H54 (cell line): ENCODE data around the gene SSR2.
"Not testable (repeated sequence)": the region's sequence is repeated elsewhere in the genome, so short reads cannot be mapped to it uniquely, and the experiment has no call there.

Source experiments
- DNase-seq: peaks from one replicate; pipeline ENCODE4 v3.0.0; 2011; ENCODE audit warnings: low spot score, mixed read lengths; ENCODE audit not compliant: insufficient read length
- FAIRE-seq: peaks from 3 replicates; lab custom pipeline; 2011; peaks lifted over from hg19 to GRCh38; lab: Jason Lieb, UNC
- POLR2A ChIP-seq: IDR thresholded peaks from 2 replicates; pipeline ENCODE4 v1.6.1; 2011; ENCODE audit warnings: low read depth, mild to moderate bottlenecking, low read length

The SSR2 gene

DNA sequence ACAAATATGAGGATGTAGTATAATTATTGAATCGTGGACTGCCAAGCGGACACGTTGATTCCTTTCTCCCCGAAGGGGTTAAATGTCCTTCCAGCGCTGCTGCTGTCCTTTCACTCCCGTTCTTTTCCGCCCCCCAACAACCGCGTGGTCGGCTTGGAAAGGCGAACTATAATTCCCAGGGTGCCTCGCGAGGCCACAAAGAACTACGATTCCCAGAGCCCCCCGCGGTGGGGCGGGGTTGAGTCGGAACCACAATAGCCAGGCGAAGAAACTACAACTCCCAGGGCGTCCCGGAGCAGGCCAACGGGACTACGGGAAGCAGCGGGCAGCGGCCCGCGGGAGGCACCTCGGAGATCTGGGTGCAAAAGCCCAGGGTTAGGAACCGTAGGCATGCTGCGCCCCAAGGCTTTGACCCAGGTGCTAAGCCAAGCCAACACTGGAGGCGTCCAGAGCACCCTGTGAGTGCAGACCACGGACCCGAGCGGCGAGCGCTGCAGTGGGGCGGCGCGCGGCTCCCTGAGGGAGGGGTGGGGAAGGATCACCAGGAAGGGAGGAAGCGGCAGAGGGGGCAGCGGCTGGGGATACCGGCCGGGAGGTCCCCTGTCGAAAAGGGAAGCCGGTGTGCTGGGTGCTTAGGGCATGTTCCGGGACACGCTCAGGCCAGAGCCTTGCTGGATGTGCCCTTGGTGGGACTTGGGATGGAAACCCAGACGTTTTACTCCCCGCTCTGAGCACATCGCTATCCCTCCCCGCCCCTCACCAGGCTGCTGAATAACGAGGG, 33.9 kb upstream of the SSR2 start, which contains the start of gene LAMTOR2:
Gene LAMTOR2 (plus strand): TSS at position 283 of the 781 bp plus-strand sequence. CDS start 108 bp downstream, at position 391.
- DNase-seq (peak; percentile 97), FAIRE-seq (no peak)
- peak; percentile 90 for TF ChIP-seq POLR2A

DNA sequence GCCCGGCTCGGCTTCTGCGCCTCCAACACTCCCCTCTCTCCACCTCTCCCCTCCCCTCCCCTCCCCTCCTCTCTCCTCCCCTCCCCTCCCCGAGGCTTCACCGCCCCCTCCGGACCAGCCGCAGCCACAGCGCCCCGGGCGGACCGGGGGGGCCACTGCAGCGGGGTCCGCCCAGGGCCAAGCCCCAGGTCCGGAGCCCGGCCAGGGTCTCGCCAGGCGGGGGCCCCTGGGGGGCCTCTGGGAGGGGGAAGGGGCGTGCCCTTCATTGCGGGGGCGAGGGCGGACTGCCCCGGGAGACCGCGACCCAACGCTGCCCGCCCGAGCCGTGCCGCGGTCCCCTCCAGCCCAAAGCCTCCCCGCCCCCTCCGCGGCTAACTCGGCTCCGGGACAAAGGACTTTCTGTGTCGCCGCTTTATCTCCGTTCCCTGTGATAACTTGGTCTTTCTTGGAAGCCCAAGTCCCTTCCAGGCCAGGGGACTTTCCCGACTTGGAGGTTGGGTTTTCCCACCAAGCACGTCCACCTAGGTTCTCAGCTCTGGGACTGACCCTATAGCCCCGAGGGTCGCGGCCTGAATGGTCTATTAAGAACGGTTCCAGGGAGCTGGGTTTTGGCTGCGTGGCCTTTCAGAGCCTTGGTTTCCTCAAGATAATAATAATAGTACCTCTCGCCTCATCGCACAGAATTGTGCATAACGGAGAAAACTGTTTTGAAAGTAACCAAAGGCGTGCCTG, 33.2 kb upstream of the SSR2 start, which contains the start of gene UBQLN4:
Gene UBQLN4 (minus strand): TSS at position 31 of the 732 bp plus-strand sequence. CDS start 97 bp downstream, outside the sequence.
- DNase-seq: peak; percentile 95
- peak; percentile 26; the same call in 1 of the 2 replicates for TF ChIP-seq POLR2A
- no peak for FAIRE-seq

DNA sequence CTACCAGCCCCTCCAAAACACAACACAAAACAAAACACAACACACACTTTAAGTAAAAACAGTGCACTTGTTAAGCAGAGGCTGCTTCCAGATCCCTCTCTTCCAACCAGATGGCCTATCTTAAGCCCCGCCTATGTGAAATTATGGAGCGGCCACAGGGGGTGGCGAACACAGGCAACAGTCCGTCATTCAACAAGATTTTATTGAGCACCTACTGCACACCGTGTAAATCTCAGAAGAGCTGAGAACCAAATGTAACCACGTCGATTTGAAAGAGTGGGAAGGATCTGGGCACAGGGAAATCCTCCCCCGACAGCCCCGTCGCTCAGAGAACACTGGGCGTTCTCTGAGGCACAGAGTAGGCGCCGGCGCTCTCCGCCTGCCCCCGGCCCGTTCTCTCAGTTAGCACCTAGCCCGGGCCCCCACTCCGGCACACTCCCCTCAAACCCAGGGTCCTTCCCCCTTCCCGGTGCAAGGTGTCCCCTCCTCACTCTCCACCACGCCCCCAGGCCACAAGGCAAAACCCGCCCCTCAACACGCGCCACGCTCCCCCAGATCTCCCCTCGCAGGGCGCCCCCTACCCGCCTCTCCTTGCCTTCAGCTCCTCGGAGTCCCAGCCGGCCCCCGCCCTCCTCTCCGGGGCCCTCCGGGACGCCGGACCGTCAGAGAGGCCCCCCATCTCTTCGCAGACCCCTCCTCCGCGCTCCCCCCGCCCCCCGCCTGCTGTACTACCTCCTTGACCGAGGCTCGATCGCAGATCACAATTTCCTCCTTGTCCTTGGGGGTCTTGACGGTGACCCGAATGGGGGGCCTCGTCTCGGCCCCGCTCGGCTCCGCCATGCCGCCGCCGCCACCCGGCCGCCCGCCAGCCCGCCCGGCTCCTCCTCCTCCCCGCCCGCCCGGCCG, 32.4 kb upstream of the SSR2 start:
- no peak for FAIRE-seq
- TF ChIP-seq POLR2A: 0 out of 2 replicates have a peak, but pooled peaks have one; percentile 5
- DNase-seq: peak; percentile 63

DNA sequence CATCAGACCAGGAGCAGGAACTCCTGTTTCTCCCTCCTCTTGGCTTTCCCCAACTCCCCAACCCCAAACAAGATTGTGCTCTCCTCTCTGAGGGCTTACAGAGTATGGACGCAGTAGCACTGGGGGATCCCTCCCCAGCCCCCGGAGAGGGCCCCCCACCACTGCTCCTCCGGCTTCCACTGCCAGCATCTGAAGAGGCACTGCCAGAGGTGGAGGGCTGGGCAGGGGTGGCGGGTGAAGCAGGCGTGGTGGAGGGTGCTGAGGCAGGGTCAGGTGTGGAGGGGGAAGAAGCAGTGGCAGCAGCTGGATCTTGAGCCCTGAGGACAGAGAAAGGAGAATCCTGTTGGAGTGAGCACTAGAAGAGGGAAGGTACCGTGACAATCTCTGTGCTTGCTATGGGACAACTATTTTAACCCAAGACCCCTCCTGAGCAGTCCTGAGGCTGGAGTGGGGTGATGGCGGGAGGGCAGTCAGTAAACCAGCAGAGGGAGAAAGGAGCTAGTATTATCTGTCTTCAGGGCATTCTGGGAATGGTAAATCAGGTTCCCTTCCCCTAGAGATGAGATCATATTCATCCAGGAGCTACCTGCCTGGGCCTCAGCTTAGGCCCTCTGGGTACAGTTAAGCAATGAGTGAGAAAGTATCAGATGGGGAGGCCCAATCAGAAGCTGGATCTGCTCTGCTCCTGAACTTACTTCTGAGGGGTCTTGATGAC, 30.4 kb upstream of the SSR2 start:
- DNase-seq: no peak

DNA sequence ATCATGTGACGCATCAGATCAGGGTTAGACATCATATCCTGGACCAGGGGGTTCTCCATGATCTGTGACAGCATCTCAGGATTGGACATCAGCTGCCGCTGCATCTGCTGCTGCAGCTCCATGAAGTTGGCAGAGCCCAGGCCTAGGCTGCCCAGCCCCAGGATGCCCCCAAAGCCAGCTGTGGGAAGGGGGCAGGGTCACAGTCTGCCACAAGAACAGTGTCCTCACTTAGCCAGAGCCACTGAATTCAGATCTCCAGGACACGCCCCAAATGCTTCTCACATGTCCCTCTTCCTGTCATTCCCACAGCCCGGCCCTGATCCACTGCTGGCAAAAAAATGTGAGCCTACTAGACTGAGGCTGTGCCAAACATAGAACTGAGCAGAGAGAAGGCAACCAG, 29.6 kb upstream of the SSR2 start:
- DNase-seq (no peak), FAIRE-seq (no peak)
- no peak for TF ChIP-seq POLR2A

More for the DNA sequence above, 30.4 kb upstream of the SSR2 start:
- no peak for TF ChIP-seq POLR2A
- no peak for FAIRE-seq

DNA sequence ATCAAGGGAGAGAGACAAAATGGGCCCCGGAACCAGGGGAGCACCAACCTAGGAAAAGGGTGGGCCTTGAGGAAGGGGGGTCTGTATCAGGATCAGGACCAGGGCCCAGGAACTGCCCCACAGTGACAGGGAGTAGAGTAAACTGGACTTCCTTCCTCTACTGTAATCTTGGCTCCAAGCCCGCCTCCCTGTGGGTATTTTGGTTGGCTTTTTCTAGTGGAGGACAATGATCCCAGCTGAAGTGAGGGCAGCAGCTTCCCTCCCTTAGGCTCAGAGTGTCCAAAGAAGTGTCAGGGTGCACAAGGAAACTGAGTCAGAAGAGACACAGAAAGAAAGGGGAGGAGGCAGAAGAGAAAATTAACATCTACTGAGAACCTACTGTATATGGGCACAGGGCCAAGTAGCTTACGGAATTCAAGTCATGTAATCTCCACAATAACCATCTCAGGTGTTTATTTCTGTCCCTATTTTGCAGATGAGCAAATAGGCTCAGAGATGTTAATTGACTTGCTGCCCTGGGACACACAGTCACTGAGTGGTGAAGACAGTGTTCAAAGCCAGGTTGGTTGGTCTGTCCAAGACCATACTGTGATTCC, 28.0 kb upstream of the SSR2 start:
- FAIRE-seq (no peak), DNase-seq (no peak)
- no peak for TF ChIP-seq POLR2A

DNA sequence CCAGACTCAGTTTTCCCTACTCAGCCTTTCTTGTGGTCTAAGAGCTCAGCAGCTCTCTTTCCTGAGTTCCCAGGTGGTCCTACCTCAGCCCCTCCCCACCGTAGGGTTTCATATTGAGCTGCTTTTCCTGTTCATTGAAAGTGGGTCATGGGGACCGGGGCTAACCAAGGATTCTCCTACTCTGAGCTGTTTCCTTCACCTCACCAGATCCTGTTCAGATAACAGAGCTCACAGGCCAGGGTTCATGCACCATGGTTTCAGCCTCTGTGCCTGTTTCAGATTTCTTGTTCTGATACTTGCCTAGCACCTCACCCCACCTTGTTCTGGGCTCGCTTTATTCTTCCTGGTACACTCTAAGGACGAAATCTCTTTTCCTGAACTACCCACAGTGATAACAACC, 24.3 kb upstream of the SSR2 start:
- DNase-seq: no peak
- no peak for TF ChIP-seq POLR2A
- FAIRE-seq: no peak

DNA sequence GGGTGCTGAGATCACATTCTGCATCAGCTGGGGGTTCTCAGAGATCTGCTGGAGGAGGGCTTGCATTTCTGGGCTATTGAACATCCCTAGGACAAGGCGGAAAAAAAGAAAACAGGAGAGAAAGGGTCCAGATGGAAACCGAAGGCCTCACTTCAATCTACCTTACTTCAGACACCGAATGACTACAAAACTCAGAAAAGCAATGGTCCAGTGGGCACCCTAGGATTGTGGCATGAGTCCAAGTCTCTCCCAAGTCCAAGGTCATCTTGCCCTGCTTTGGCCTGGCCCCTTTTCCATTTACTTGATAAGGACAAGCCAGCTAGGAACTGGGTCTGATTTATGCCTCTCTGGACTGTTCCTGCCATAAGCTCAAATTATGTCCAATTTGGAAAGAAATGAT, 22.1 kb upstream of the SSR2 start:
- FAIRE-seq (no peak), DNase-seq (no peak)
- no peak for TF ChIP-seq POLR2A

DNA sequence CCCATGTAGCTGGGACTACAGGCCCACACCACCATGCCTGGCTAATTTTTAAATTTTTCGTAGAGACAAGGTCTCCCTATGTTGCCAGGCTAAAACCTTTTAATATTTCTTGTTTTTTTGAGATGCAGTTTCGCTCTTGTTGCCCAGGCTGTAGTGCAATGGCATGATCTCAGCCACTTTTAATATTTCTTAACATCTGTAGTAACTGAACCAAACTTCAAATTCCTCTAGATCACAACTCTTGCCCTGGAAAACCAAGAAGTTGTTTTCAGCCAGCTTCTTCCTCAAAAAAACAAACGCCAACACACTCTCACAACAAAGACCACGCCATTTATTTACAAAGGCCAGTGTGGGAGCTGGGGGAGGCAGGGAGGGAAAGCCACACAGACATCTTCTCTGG, 14.2 kb upstream of the SSR2 start:
- not testable (repeated sequence) for FAIRE-seq

DNA sequence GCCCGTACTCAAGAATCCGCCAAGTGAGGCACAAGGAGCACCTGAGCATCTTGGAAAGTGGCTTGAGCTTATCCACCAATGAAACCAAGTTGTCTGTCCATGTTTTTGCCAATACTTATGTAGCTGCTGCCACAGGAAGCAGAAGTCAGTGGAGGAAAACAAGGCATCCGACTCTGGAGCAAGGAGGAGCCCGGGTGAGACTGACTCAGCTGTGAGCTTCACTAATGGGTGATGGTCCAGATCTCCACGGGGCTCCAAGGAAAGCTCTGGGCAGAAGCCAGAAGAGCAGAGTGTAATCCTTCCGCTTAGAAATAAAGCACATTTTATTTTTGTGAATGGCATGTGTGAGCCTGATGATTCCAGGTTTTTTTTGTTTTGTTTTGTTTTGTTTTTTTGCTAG, 12.3 kb upstream of the SSR2 start:
- no peak for DNase-seq
- no peak for TF ChIP-seq POLR2A
- FAIRE-seq: no peak

More for the DNA sequence above, 14.2 kb upstream of the SSR2 start:
- not testable (repeated sequence) for DNase-seq

DNA sequence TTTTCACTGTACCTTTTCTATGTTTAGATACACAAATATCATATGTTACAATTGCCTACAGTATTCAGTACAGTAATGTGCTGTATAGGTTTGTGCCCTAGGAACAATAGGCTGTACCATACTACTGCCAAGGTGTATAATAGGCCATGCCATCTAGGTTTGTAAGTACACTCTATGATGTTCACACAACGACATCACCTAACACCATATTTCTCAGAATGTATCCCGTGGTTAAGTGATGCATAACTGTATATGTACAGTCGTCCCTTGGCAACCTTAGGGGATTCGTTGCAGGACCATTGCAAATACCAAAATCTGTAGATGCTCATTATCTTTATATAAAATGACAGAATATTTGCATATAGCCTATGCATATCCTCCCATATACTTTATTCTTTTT, 5.8 kb upstream of the SSR2 start:
- TF ChIP-seq POLR2A: no peak
- FAIRE-seq: no peak

DNA sequence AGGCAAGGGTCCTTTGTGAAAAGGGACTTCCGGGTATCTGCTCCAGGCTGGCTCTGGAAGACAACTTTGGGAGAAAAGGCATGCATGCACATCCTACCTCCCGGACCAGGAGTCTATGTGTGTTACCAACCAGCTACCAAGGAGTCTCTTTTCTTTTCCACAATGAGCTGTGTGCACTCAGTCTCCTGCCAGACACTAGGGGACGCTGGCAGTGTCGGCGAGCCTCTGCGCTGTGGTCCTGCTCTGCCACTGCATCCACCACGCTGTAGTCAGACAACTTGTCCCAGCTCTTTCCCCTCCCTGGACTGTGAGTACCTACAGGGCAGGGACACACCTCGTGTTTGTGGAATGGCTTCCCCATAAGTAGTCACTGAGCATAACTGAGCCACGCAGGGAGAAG, 5.1 kb upstream of the SSR2 start:
- no peak for FAIRE-seq
- no peak for TF ChIP-seq POLR2A
- no peak for DNase-seq

More for the DNA sequence above, 5.8 kb upstream of the SSR2 start:
- no peak for DNase-seq

DNA sequence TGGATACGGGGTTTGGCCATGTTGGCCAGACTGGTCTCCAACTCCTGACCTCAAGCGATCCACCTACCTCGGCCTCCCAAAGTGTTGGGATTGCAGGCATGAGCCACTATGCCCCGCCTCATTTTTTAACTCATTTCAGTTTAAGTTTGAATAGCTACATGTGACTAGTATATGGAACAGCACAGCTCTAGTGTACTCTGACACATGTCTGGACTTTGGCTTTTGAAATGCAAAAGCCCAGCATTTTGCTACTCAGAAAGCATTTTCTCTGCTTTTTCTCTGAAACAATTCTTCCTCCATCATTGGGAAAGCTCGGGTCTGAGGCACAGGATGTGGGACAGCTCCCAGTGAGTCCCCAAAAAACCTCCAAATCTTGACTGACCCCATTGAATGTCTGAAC, 4.0 kb upstream of the SSR2 start:
- no peak for FAIRE-seq
- TF ChIP-seq POLR2A: no peak
- no peak for DNase-seq
